ENCODE measurements around the gene TRAF4. TPM values are rescaled to one million over a fixed set of nuclear protein-coding genes. Genes with fewer than 3 reads are reported as not detected.

The TRAF4 gene
- total RNA-seq, 1 experiment from 2014 or later, result 227 TPM

DNA sequence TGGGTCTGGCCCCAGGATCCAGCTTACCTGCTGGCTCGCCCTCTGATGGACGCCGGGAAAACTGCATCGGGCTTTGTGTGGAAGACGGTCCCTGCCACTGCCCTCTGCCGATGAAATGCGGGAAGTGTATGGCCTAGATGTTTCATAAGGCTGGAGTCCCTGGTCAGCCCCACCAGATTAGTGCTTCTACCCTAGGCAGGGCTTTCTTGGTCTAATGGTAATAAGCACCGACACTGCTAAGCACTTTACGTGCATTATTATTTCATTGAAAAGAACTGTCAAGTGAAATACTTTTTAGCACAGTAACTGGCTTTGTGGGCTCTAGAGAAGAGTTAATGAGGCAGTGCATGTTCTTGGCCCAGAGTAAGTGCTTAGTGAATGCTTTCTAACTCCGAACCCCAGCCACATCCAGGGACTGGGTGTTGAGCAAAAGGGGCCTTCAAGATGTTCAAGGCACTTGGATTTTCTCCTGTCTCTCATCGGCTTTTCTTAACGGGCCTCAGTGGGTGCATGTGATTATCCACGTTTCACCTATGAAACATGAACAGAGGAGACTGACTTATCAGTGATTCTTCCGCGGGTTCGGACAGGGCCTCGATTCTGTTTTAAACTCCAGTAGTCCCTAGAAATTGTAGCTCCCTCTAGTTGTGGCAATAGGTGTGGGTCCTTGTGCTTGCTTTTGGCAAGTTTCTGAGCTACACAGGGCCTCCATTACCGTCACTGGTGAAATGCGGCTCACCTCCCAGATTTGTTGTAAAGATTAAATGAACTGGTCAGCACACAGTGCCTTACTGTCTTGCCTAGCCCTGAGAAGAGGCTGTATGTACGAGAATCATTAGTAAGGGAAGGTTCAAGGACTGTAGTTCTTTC lies 6.6 kb downstream of the TRAF4 start:
- H3K23me2 ChIP-seq (ENCODE audit: insufficient read length, low read depth, low read length, poor library complexity, severe bottlenecking), result peaks cover 3% of the 10 kb centered on the region
- WGBS (ENCODE audit: extremely low coverage, insufficient read length, low lambda C conversion rate), result no CpG with 5 or more reads among the region's 20 CpGs

More for the DNA sequence above, 6.6 kb downstream of the TRAF4 start:
- Histone ChIP-seq H2BK120ac (ENCODE audit: low read depth, low read length, poor library complexity, severe bottlenecking) (no peak overlapping the region), H3K23ac (ENCODE audit: insufficient read length, low read depth, low read length) (no peak overlapping the region), H4K20me1 (ENCODE audit: control insufficient read depth, insufficient read depth, insufficient read length) (no peaks in the 10 kb centered on the region), H3K79me2 (ENCODE audit: insufficient read depth, low read length) (peaks cover 8% of the 10 kb centered on the region; the same call in 1 of the 2 replicates), H3K4ac (ENCODE audit: low read depth, low read length) (no peak overlapping the region), H3K9ac (ENCODE audit: extremely low read depth, insufficient read length, low read length) (no peak overlapping the region), H4K5ac (ENCODE audit: insufficient read length, low read depth, low read length) (no peak overlapping the region), H3K18ac (ENCODE audit: insufficient read length, low read depth, low read length) (no peak overlapping the region), H3K79me1 (ENCODE audit: insufficient read depth, low read depth, low read length, poor library complexity, severe bottlenecking) (no peaks in the 10 kb centered on the region), H2BK15ac (ENCODE audit: low read depth, low read length) (no peak overlapping the region), H3K9me3 (ENCODE audit: control insufficient read depth, low read depth, low read length) (no peaks in the 10 kb centered on the region), H3K14ac (ENCODE audit: insufficient read depth, low read length) (no peak overlapping the region), H4K8ac (replicated peaks; ENCODE audit: insufficient read length, low read depth, low read length) (no peak overlapping the region), H2AFZ (ENCODE audit: low read length) (no peak overlapping the region), H2BK12ac (ENCODE audit: insufficient read length, low read depth, low read length) (no peak overlapping the region), H2AK5ac (ENCODE audit: insufficient read length, low read length) (no peak overlapping the region), H4K91ac (ENCODE audit: insufficient read length, low read depth, low read length) (no peak overlapping the region), H3K56ac (ENCODE audit: insufficient read length, low read depth, low read length) (no peak overlapping the region), H3K4me2 (ENCODE audit: insufficient read depth, insufficient read length, low read length) (no peak overlapping the region), H2BK20ac (ENCODE audit: low read depth, low read length, poor library complexity, severe bottlenecking) (no peak overlapping the region), H3K27me3 (ENCODE audit: insufficient read depth, low read length) (no peaks in the 10 kb centered on the region), H3K4me1 (ENCODE audit: insufficient read depth, low read length) (peaks cover 5% of the 10 kb centered on the region; the same call in 1 of the 2 replicates), H2BK5ac (ENCODE audit: insufficient read length, low read length) (no peak overlapping the region), H3T11ph (ENCODE audit: low read length) (no peak overlapping the region), H3K27ac (ENCODE audit: insufficient read length, low read depth, low read length) (no peak overlapping the region)
- peaks cover 14 to 31% of the 10 kb centered on the region in 2 experiments for H3K4me1 Mint-ChIP-seq
- no peaks in the 10 kb centered on the region; the same call in none of the 2 replicates for H3K27me3 Mint-ChIP-seq (ENCODE audit: low read depth)
- peak overlapping the region; percentile 48 to 87 (median 53); a peak in 4 of 7 replicates for H3K27ac Mint-ChIP-seq
- TF ChIP-seq, protein P1, sequence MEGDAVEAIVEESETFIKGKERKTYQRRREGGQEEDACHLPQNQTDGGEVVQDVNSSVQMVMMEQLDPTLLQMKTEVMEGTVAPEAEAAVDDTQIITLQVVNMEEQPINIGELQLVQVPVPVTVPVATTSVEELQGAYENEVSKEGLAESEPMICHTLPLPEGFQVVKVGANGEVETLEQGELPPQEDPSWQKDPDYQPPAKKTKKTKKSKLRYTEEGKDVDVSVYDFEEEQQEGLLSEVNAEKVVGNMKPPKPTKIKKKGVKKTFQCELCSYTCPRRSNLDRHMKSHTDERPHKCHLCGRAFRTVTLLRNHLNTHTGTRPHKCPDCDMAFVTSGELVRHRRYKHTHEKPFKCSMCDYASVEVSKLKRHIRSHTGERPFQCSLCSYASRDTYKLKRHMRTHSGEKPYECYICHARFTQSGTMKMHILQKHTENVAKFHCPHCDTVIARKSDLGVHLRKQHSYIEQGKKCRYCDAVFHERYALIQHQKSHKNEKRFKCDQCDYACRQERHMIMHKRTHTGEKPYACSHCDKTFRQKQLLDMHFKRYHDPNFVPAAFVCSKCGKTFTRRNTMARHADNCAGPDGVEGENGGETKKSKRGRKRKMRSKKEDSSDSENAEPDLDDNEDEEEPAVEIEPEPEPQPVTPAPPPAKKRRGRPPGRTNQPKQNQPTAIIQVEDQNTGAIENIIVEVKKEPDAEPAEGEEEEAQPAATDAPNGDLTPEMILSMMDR (conservative IDR thresholded peaks at IDR 0.05), result peak; percentile 99
- peak; percentile 97 for DNase-seq
- no peaks in the 10 kb centered on the region for H3K9me3 Mint-ChIP-seq
- H3K36me3 Mint-ChIP-seq (ENCODE audit: insufficient read depth in 1 of 3, low read depth in 3 of 3), result peaks cover 41 to 71% (median 47%) of the 10 kb centered on the region in 3 experiments
- peak overlapping the region in 1 of 2 experiments; percentile 35; a peak in 2 of 5 replicates for H3K4me3 Mint-ChIP-seq
